HCT116 (cell line): ENCODE results near the gene ACSM6. TPM values are rescaled to one million over a fixed set of nuclear protein-coding genes. Genes with fewer than 3 reads are reported as not detected.

Experiments used
- ATAC-seq: fragments of 200-7000 bp; cut with Tn5 transposase; 2 replicates; pipeline ENCODE4 v1.9.1; 2020; ENCODE audit warnings: mild to moderate bottlenecking, moderate library complexity
- BruUV-seq: library from RNA; stranded (reverse); fragments of 400-500 nt; replicated peaks from 2 replicates; lab custom pipeline; 2021; lab: Mats Ljungman, UMichigan
- CTCF ChIA-PET: fragments of 300-600 bp; sonication (Branson Sonifier 250); formaldehyde crosslinking; loops from one replicate; lab custom pipeline; 2021; ENCODE audit warnings: antibody characterized with exemption; lab: Charles Lee
- POLR2A ChIA-PET: fragments of 300-600, 350-600 bp; sonication (Branson Sonifier 250); formaldehyde crosslinking; loops from one replicate; lab custom pipeline; 2021; ENCODE audit warnings: antibody characterized with exemption; lab: Charles Lee
- RAD21 ChIA-PET, 2 experiments: fragments of 300-600 bp; sonication (Branson Sonifier 250); formaldehyde crosslinking; loops; one replicate each; lab custom pipeline; 2023; ENCODE audit warnings: low total read pairs in 2 of 2; ENCODE audit not compliant: uncharacterized antibody in 2 of 2, unreplicated experiment in 2 of 2, low non-redundant PET in 1 of 2; lab: Charles Lee
- DNase-seq: peaks from one replicate; pipeline ENCODE4 v3.0.0-alpha.2; 2010; ENCODE audit warnings: low read depth, low spot score
- H2AFZ ChIP-seq: fragments of 200-600 bp; shearing (Covaris generic), sonication (generic); 2 replicates; pipeline ENCODE4 v1.6.1; 2017; ENCODE audit warnings: low read depth, mixed run types, mixed read lengths, antibody characterized with exemption, low read length; ENCODE audit not compliant: poor library complexity, severe bottlenecking
- H3K27ac ChIP-seq: 2 replicates; pipeline ENCODE4 v1.5.1; 2012; ENCODE audit warnings: low read depth, low read length
- H3K27me3 ChIP-seq: fragments of 200-600 bp; sonication (generic); 2 replicates; pipeline ENCODE4 v1.6.1; 2016; ENCODE audit warnings: mixed run types, low read length, mixed read lengths; ENCODE audit not compliant: insufficient read depth
- H3K36me3 ChIP-seq, 2 experiments: fragments of 200-500 bp in 1 of 2; fragments of 200-600 bp in 1 of 2; sonication (Bioruptor generic) in 1 of 2; sonication (generic) in 1 of 2; 2 replicates each; pipeline versions ENCODE4 v1.5.1 to v1.6.1; 2014 to 2016; ENCODE audit warnings: low read length in 2 of 2, inconsistent platforms in 1 of 2, mixed read lengths in 1 of 2, mixed run types in 1 of 2; ENCODE audit not compliant: insufficient read depth in 2 of 2, control insufficient read depth in 1 of 2
- H3K4me1 ChIP-seq, 2 experiments: fragments of 200-600 bp in 1 of 2; sonication (generic) in 1 of 2; 2 replicates each; pipeline versions ENCODE4 v1.5.1 to v1.6.1; 2012 to 2017; ENCODE audit warnings: low read length in 2 of 2, inconsistent platforms in 1 of 2, mild to moderate bottlenecking in 1 of 2, mixed read lengths in 1 of 2, mixed run types in 1 of 2, moderate library complexity in 1 of 2; ENCODE audit not compliant: insufficient read depth in 2 of 2, control insufficient read depth in 1 of 2
- H3K4me2 ChIP-seq: fragments of 200-600 bp; sonication (generic); 2 replicates; pipeline ENCODE4 v1.6.1; 2017; ENCODE audit warnings: mixed run types, low read length, mixed read lengths
- H3K4me3 ChIP-seq, 2 experiments: fragments of 200-600 bp in 1 of 2; sonication (generic) in 1 of 2; replicated peaks in 1 of 2; 2 replicates each; pipeline ENCODE4 v1.5.1; 2011 to 2016; ENCODE audit warnings: low read length in 2 of 2, control low read depth in 1 of 2, low read depth in 1 of 2, mild to moderate bottlenecking in 1 of 2, mixed read lengths in 1 of 2, mixed run types in 1 of 2
- H3K79me2 ChIP-seq: fragments of 200-600 bp; sonication (generic); 2 replicates; pipeline ENCODE4 v1.6.1; 2017; ENCODE audit warnings: mild to moderate bottlenecking, mixed run types, low read length, moderate library complexity, mixed read lengths; ENCODE audit not compliant: insufficient read depth
- H3K9ac ChIP-seq: fragments of 200-600 bp; sonication (generic); 2 replicates; pipeline ENCODE4 v1.6.1; 2016; ENCODE audit warnings: low read length, mixed read lengths
- H3K9me2 ChIP-seq: fragments of 200-600 bp; sonication (generic), shearing (Covaris generic); 2 replicates; pipeline ENCODE4 v1.6.1; 2017; ENCODE audit warnings: mixed run types, mild to moderate bottlenecking, moderate library complexity; ENCODE audit not compliant: insufficient read depth
- H3K9me3 ChIP-seq, 2 experiments: fragments of 200-500 bp in 1 of 2; fragments of 200-600 bp in 1 of 2; sonication (Bioruptor generic) in 1 of 2; sonication (generic) in 1 of 2; 2 replicates each; pipeline ENCODE4 v1.6.1; 2014 to 2017; ENCODE audit warnings: low read length in 2 of 2, mixed read lengths in 2 of 2, inconsistent platforms in 1 of 2, low read depth in 1 of 2, mild to moderate bottlenecking in 1 of 2, mixed run types in 1 of 2, moderate library complexity in 1 of 2; ENCODE audit not compliant: control insufficient read depth in 1 of 2, insufficient read depth in 1 of 2
- H4K20me1 ChIP-seq: fragments of 200-600 bp; sonication (generic), shearing (Covaris generic); 2 replicates; pipeline ENCODE4 v1.6.1; 2017; ENCODE audit warnings: mixed run types, mild to moderate bottlenecking, moderate library complexity; ENCODE audit not compliant: insufficient read depth
- ELF1 ChIP-seq: IDR thresholded peaks from 2 replicates; pipeline ENCODE4 v1.6.1; 2012; ENCODE audit warnings: low read depth, borderline replicate concordance
- RAD21 ChIP-seq: IDR thresholded peaks from 2 replicates; pipeline ENCODE4 v1.6.1; 2012; ENCODE audit warnings: low read depth, mild to moderate bottlenecking
- REST ChIP-seq: IDR thresholded peaks from 2 replicates; pipeline ENCODE4 v1.6.1; 2012; ENCODE audit warnings: low read depth
- TCF7L2 ChIP-seq: IDR thresholded peaks from 2 replicates; pipeline ENCODE4 v1.7.0; 2011; ENCODE audit warnings: borderline replicate concordance, inconsistent platforms; ENCODE audit not compliant: insufficient read depth, insufficient read length; ENCODE audit errors: extremely low read depth
- ZBTB33 ChIP-seq: IDR thresholded peaks from 2 replicates; pipeline ENCODE4 v1.6.1; 2011; ENCODE audit warnings: mild to moderate bottlenecking, low read length, moderate library complexity; ENCODE audit not compliant: insufficient replicate concordance; ENCODE audit errors: extremely low read depth
- ZNF274 ChIP-seq: fragments of 200-500 bp; sonication (Bioruptor generic); IDR thresholded peaks from 2 replicates; pipeline ENCODE4 v1.6.1; 2014; ENCODE audit warnings: mild to moderate bottlenecking, low read depth, low read length, inconsistent platforms
- intact Hi-C: fragments of 100-400 bp; cut with micrococcal nuclease; formaldehyde crosslinking; loops from 2 replicates; pipeline ENCODE4 v1.10.0; 2022
- total RNA-seq: library from RNA; stranded (reverse); gene quantifications from one replicate; pipeline ENCODE4 v1.2.1, GENCODE V29; 2021; ENCODE audit not compliant: unreplicated experiment
- TF ChIP-seq, protein P1 (sequence below): IDR thresholded peaks from 2 replicates; pipeline ENCODE4 v1.6.1; 2012
- TF ChIP-seq, protein P2 (sequence below), 3 experiments: fragments of 200-600 bp in 1 of 3; sonication (generic) in 1 of 3; IDR thresholded peaks in 2 of 3; conservative IDR thresholded peaks in 1 of 3; 2 replicates each; pipeline ENCODE4 v1.5.1; 2012 to 2017; ENCODE audit warnings: low read depth in 2 of 3, low read length in 2 of 3, antibody characterized with exemption in 1 of 3, borderline replicate concordance in 1 of 3, control low read depth in 1 of 3, mild to moderate bottlenecking in 1 of 3, mixed read lengths in 1 of 3, mixed run types in 1 of 3, moderate library complexity in 1 of 3; ENCODE audit not compliant: insufficient read depth in 1 of 3

The ACSM6 gene
- total RNA-seq, 1 experiment from 2014 or later = not detected

- no peak overlapping the region for H3K4me2 ChIP-seq
- no TSS peak for BruUV-seq
- TF ChIP-seq, protein P1, sequence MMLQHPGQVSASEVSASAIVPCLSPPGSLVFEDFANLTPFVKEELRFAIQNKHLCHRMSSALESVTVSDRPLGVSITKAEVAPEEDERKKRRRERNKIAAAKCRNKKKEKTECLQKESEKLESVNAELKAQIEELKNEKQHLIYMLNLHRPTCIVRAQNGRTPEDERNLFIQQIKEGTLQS = no peak
- TF ChIP-seq REST (no peak), ZNF274 (no peak), TCF7L2 (no peak), ELF1 (no peak), RAD21 (peak; percentile 1; the same call in 1 of the 2 replicates), ZBTB33 (no peak)
- TF ChIP-seq, protein P2, sequence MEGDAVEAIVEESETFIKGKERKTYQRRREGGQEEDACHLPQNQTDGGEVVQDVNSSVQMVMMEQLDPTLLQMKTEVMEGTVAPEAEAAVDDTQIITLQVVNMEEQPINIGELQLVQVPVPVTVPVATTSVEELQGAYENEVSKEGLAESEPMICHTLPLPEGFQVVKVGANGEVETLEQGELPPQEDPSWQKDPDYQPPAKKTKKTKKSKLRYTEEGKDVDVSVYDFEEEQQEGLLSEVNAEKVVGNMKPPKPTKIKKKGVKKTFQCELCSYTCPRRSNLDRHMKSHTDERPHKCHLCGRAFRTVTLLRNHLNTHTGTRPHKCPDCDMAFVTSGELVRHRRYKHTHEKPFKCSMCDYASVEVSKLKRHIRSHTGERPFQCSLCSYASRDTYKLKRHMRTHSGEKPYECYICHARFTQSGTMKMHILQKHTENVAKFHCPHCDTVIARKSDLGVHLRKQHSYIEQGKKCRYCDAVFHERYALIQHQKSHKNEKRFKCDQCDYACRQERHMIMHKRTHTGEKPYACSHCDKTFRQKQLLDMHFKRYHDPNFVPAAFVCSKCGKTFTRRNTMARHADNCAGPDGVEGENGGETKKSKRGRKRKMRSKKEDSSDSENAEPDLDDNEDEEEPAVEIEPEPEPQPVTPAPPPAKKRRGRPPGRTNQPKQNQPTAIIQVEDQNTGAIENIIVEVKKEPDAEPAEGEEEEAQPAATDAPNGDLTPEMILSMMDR (IDR thresholded peaks at IDR 0.05 in 2 of 3, conservative IDR thresholded peaks at IDR 0.05 in 1 of 3; ENCODE audit: borderline replicate concordance in 1 of 3, insufficient read depth in 1 of 3, low read depth in 2 of 3, low read length in 2 of 3) = no peak
- no peaks in the 10 kb centered on the region for H3K27me3 ChIP-seq
- H3K36me3 ChIP-seq = peaks cover 0 to 4% of the 10 kb centered on the region in 2 experiments; a peak in 1 of 4 replicates
- H3K9me2 ChIP-seq = no peaks in the 10 kb centered on the region
- no peaks in the 10 kb centered on the region for H3K9me3 ChIP-seq
- no peak overlapping the region for H2AFZ ChIP-seq
- ChIA-PET RAD21 (no interaction called here), POLR2A (no interaction called here), CTCF (interaction anchor here (1.7 kb wide), 1 partner anchor 10 kb away, joined by 6 read pairs; no protein-coding TSS in a partner anchor)
- H3K79me2 ChIP-seq = no peaks in the 10 kb centered on the region
- peaks cover 39 to 64% of the 10 kb centered on the region in 2 experiments for H3K4me1 ChIP-seq
- H4K20me1 ChIP-seq = no peaks in the 10 kb centered on the region
- ATAC-seq = no peak
- intact Hi-C loops = no loop called here
- H3K9ac ChIP-seq = no peak overlapping the region
- no peak overlapping the region for H3K27ac ChIP-seq
- DNase-seq = no peak
- no peak overlapping the region for H3K4me3 ChIP-seq
Observed at GRCh38 chr10:95233377-95234034, 39.5 kb downstream of the ACSM6 start.
